Measurements from ENCODE around the gene C1orf185.

Gene C1orf185

GRCh38 chr1:51071291-51072042 is 30.6 kb upstream of the C1orf185 start:
- DNase-seq (ENCODE audit: extremely low spot score): no peak
- ChIA-PET POLR2A (no interaction called here), CTCF (interaction anchor here (1.5 kb wide), 1 partner anchor 9 kb away, joined by 5 read pairs; no protein-coding TSS in a partner anchor)
- no peak for TF ChIP-seq CTCF (IDR thresholded peaks at IDR 0.05; ENCODE audit: control extremely low read depth, extremely low read depth, low read depth, missing control alignments)

GRCh38 chr1:51072043-51072439 is 30.0 kb upstream of the C1orf185 start:
- ChIA-PET POLR2A (no interaction called here), CTCF (no interaction called here)
- TF ChIP-seq CTCF (IDR thresholded peaks at IDR 0.05; ENCODE audit: control extremely low read depth, extremely low read depth, low read depth, missing control alignments): no peak
- DNase-seq (ENCODE audit: extremely low spot score): no peak

DNA sequence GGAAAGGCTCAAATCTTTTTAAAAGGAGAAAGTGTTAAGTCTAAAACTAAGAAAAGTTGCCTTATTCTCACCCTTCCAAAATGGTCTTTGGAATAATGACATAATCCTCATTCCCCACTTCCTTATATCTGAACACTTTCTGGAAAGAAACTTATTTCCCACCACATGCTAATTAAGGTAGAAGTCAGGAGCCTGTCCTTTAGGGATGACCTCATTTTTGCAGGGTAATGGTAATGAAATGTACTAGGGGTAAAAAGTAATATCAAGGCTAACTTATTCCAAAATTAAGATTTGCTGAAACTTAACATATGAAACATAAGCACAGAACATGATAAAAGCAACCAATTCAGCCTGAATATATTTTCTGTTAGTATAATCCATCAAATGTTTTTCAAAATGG is 29.4 kb upstream of the C1orf185 start:
- no peak for DNase-seq (ENCODE audit: extremely low spot score)
- CTCF ChIA-PET: no interaction called here
- POLR2A ChIA-PET: no interaction called here
- TF ChIP-seq CTCF (IDR thresholded peaks at IDR 0.05; ENCODE audit: control extremely low read depth, extremely low read depth, low read depth, missing control alignments): no peak

DNA sequence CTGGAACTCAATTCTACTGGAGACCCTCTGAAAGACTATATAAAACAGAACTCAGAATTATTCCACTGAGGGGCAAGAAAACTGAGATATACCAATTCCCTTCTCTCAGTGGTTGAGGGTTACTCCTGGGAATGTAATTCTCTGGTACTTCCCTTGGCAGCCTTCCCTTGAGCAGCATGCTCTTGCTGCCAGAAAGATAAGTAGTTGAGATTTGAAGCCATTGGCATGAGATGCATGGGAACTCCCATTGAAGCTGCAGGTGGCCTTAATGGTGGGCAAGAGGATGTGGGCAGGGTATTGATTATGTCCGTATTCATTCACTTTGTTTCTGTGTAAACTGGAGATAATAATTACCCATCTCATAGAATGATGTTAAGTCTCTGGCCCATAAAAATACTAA is 28.6 kb upstream of the C1orf185 start:
- ChIA-PET CTCF (no interaction called here), POLR2A (no interaction called here)
- TF ChIP-seq CTCF (IDR thresholded peaks at IDR 0.05; ENCODE audit: control extremely low read depth, extremely low read depth, low read depth, missing control alignments): no peak
- no peak for DNase-seq (ENCODE audit: extremely low spot score)

- TF ChIP-seq CTCF (IDR thresholded peaks at IDR 0.05; ENCODE audit: control extremely low read depth, extremely low read depth, low read depth, missing control alignments): no peak
- no peak for DNase-seq (ENCODE audit: extremely low spot score)
- ChIA-PET POLR2A (no interaction called here), CTCF (interaction anchor here (1.3 to 4.3 kb wide), 3 partner anchors 103 to 157 kb away, joined by 3 to 23 read pairs (median 10); no protein-coding TSS in a partner anchor)
These were observed 15.3 kb upstream of the C1orf185 start for GRCh38 chr1:51086496-51087271.

- no peak for DNase-seq (ENCODE audit: extremely low spot score)
- ChIA-PET CTCF (interaction anchor here (0.6 to 4.3 kb wide), 3 partner anchors 101 to 111 kb away, joined by 3 to 23 read pairs (median 10); no protein-coding TSS in a partner anchor), POLR2A (no interaction called here)
- peak; percentile 15 for TF ChIP-seq CTCF (IDR thresholded peaks at IDR 0.05; ENCODE audit: control extremely low read depth, extremely low read depth, low read depth, missing control alignments)
These were observed 13.6 kb upstream of the C1orf185 start for GRCh38 chr1:51088474-51088873.
